SK-N-SH treated with all-trans-retinoic acid at 6 μM for 48 hours (cell line): ENCODE measurements around the gene VWDE.

Experiments
- ATAC-seq: fragments of 200-7000 bp; cut with Tn5 transposase; 3 replicates; pipeline ENCODE4 v1.9.1; 2020; ENCODE audit warnings: mild to moderate bottlenecking, moderate library complexity
- BACH2 ChIP-seq: fragments of 250-450 bp; sonication (Bioruptor Pico); IDR thresholded peaks from 2 replicates; pipeline ENCODE4 v1.9.0; 2021; ENCODE audit warnings: mild to moderate bottlenecking, borderline replicate concordance
- ESRRG ChIP-seq: fragments of 250-450 bp; sonication (Bioruptor Pico); IDR thresholded peaks from 2 replicates; pipeline ENCODE4 v1.6.1; 2021; ENCODE audit warnings: mild to moderate bottlenecking
- GLIS3 ChIP-seq: fragments of 250-450 bp; sonication (Bioruptor Pico); IDR thresholded peaks from 2 replicates; pipeline ENCODE4 v1.5.0; 2020; ENCODE audit warnings: mild to moderate bottlenecking, moderate library complexity
- ISL1 ChIP-seq: fragments of 250-450 bp; sonication (Bioruptor Pico); IDR thresholded peaks from 2 replicates; pipeline ENCODE4 v2.1.2; 2022; ENCODE audit warnings: mild to moderate bottlenecking, moderate library complexity
- OSR1 ChIP-seq: fragments of 250-450 bp; sonication (Bioruptor Pico); IDR thresholded peaks from 2 replicates; pipeline ENCODE4 v1.8.0; 2022; ENCODE audit warnings: moderate library complexity, mild to moderate bottlenecking, inconsistent platforms
- PPARA ChIP-seq: fragments of 250-450 bp; sonication (Bioruptor Pico); IDR thresholded peaks from 2 replicates; pipeline ENCODE4 v1.5.0; 2020; ENCODE audit warnings: mild to moderate bottlenecking, borderline replicate concordance
- RARB ChIP-seq: fragments of 250-450 bp; sonication (Bioruptor Pico); IDR thresholded peaks from 2 replicates; pipeline ENCODE4 v1.8.0; 2021; ENCODE audit warnings: mild to moderate bottlenecking, moderate library complexity
- SNAI2 ChIP-seq: fragments of 250-450 bp; sonication (Bioruptor Pico); IDR thresholded peaks from 2 replicates; pipeline ENCODE4 v1.5.0; 2020; ENCODE audit warnings: mild to moderate bottlenecking, moderate library complexity
- TCF4 ChIP-seq: fragments of 250-450 bp; sonication (Bioruptor Pico); IDR thresholded peaks from 2 replicates; pipeline ENCODE4 v1.8.0; 2021; ENCODE audit warnings: mild to moderate bottlenecking, moderate library complexity, borderline replicate concordance
- TOX ChIP-seq: fragments of 250-450 bp; sonication (Bioruptor Pico); IDR thresholded peaks from 2 replicates; pipeline ENCODE4 v1.8.0; 2021; ENCODE audit warnings: mild to moderate bottlenecking, moderate library complexity, borderline replicate concordance
- ZC3H10 ChIP-seq: fragments of 250-450 bp; sonication (Bioruptor Pico); IDR thresholded peaks from 2 replicates; pipeline ENCODE4 v1.5.1; 2021; ENCODE audit warnings: mild to moderate bottlenecking, moderate library complexity
- ZFP30 ChIP-seq: fragments of 450-650 bp; formaldehyde crosslinking; IDR thresholded peaks from 2 replicates; pipeline ENCODE4 v1.5.0; 2022; ENCODE audit warnings: mild to moderate bottlenecking, moderate library complexity
- ZNF565 ChIP-seq: fragments of 450-650 bp; formaldehyde crosslinking; conservative IDR thresholded peaks from 2 replicates; pipeline ENCODE4 v1.5.0; 2020; ENCODE audit warnings: low read depth, mild to moderate bottlenecking, moderate library complexity
- ZNF70 ChIP-seq: fragments of 450-650 bp; formaldehyde crosslinking; IDR thresholded peaks from 2 replicates; pipeline ENCODE4 v1.5.0; 2020; ENCODE audit warnings: mild to moderate bottlenecking, moderate library complexity
- TF ChIP-seq, protein P1 (sequence below): fragments of 250-450 bp; sonication (Bioruptor Pico); IDR thresholded peaks from 2 replicates; pipeline ENCODE4 v1.8.0; 2021; ENCODE audit warnings: low read depth, mild to moderate bottlenecking, moderate library complexity, borderline replicate concordance
- TF ChIP-seq, protein P2 (sequence below): fragments of 250-450 bp; sonication (Bioruptor Pico); IDR thresholded peaks from 2 replicates; pipeline ENCODE4 v1.8.0; 2020; ENCODE audit warnings: mild to moderate bottlenecking, moderate library complexity, borderline replicate concordance
- TF ChIP-seq, protein P3 (sequence below): fragments of 250-450 bp; sonication (Bioruptor Pico); IDR thresholded peaks from 2 replicates; pipeline ENCODE4 v1.5.0; 2020; ENCODE audit warnings: mild to moderate bottlenecking, moderate library complexity
- TF ChIP-seq, protein P4 (sequence below): fragments of 250-450 bp; sonication (Bioruptor Pico); IDR thresholded peaks from 2 replicates; pipeline ENCODE4 v1.5.1; 2021; ENCODE audit warnings: mild to moderate bottlenecking, moderate library complexity

VWDE gene

DNA sequence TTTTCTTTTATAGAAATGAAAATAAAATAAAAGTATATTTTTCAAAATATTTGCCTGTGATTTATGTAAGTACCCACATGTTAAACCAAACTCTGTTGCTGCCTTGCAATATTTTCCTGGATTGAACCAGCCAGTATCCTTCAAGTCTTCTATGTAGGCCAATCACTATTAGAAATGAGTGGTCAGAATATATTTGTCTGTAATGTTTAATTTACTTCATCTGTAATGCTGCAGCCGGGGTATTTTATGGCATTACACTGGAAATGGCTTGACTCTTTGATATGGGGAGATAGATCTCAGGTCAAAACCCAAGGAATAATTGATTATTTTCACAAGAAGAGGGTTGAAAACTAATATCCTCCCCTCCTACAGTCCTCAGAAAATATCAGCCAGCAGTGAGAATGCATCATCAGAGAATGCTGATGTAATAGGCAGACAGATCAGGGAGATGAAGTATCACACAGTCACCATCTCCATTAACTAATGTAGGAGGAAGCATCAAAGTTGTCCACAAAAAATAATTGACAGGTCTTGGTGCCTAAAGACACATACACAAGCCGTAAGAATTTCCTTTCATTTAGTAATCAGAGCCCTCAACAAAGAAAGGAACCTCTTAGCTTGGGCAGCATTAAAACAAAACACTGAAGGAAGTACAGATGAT lies 82.5 kb downstream of the VWDE start (continued):
- TF ChIP-seq, protein P1, sequence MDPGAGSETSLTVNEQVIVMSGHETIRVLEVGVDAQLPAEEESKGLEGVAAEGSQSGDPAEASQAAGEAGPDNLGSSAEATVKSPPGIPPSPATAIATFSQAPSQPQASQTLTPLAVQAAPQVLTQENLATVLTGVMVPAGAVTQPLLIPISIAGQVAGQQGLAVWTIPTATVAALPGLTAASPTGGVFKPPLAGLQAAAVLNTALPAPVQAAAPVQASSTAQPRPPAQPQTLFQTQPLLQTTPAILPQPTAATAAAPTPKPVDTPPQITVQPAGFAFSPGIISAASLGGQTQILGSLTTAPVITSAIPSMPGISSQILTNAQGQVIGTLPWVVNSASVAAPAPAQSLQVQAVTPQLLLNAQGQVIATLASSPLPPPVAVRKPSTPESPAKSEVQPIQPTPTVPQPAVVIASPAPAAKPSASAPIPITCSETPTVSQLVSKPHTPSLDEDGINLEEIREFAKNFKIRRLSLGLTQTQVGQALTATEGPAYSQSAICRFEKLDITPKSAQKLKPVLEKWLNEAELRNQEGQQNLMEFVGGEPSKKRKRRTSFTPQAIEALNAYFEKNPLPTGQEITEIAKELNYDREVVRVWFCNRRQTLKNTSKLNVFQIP (CRISPR knock-in tag) = no peak
- no peak for TF ChIP-seq ISL1 (CRISPR knock-in tag)
- TF ChIP-seq ESRRG (CRISPR knock-in tag) = no peak
- no peak for TF ChIP-seq RARB
- no peak for TF ChIP-seq ZC3H10 (CRISPR knock-in tag)
- TF ChIP-seq ZNF70 (CRISPR knock-in tag) = no peak
- TF ChIP-seq, protein P2, sequence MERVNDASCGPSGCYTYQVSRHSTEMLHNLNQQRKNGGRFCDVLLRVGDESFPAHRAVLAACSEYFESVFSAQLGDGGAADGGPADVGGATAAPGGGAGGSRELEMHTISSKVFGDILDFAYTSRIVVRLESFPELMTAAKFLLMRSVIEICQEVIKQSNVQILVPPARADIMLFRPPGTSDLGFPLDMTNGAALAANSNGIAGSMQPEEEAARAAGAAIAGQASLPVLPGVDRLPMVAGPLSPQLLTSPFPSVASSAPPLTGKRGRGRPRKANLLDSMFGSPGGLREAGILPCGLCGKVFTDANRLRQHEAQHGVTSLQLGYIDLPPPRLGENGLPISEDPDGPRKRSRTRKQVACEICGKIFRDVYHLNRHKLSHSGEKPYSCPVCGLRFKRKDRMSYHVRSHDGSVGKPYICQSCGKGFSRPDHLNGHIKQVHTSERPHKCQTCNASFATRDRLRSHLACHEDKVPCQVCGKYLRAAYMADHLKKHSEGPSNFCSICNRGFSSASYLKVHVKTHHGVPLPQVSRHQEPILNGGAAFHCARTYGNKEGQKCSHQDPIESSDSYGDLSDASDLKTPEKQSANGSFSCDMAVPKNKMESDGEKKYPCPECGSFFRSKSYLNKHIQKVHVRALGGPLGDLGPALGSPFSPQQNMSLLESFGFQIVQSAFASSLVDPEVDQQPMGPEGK (CRISPR knock-in tag) = no peak
- TF ChIP-seq GLIS3 = no peak
- no peak for TF ChIP-seq PPARA (CRISPR knock-in tag)
- TF ChIP-seq, all 23 proteins: peak for 0

DNA sequence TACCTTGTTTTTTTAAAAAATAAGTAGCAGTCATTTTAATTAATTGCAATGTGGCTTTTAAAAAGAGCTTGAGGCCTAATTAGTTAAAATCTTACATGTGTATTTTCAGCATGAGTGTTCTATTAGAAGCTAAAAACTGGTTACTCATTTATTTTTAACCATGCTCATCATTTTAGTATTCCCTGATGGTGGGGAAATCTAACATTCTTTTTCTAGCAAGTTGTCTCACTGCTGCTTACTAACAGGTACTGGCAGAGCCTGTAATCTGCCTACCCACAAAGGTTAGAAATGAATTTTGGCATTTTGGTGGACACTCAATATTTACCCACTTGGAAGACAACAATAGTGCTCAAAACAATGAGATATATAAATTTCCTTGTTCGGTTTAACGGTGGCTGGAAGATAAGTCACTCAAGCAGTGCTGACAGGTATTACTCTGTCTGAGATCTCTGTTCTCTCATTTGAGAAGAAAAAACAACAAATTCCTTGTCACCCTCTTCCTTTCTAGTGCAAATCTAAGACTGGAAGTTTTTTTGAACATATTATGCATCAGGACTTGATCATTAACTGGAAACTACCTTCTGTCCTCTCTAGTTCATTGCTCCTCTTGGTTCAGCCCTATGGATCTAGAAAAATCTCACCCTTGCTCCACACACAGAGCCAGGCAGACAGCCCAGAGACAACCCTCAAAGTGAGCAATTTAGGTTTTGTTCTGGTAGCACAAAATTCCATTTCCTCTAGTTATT lies 83.3 kb downstream of the VWDE start:
- no peak for ATAC-seq
- TF ChIP-seq BACH2 (CRISPR knock-in tag) (no peak), PPARA (CRISPR knock-in tag) (no peak), TOX (no peak), GLIS3 (no peak), TCF4 (no peak), ZC3H10 (CRISPR knock-in tag) (no peak), SNAI2 (CRISPR knock-in tag) (no peak), ZNF565 (CRISPR knock-in tag) (no peak), OSR1 (CRISPR knock-in tag) (no peak), RARB (no peak), ZFP30 (CRISPR knock-in tag) (no peak)
- TF ChIP-seq, protein P1 (CRISPR knock-in tag) = no peak
- TF ChIP-seq, protein P3, sequence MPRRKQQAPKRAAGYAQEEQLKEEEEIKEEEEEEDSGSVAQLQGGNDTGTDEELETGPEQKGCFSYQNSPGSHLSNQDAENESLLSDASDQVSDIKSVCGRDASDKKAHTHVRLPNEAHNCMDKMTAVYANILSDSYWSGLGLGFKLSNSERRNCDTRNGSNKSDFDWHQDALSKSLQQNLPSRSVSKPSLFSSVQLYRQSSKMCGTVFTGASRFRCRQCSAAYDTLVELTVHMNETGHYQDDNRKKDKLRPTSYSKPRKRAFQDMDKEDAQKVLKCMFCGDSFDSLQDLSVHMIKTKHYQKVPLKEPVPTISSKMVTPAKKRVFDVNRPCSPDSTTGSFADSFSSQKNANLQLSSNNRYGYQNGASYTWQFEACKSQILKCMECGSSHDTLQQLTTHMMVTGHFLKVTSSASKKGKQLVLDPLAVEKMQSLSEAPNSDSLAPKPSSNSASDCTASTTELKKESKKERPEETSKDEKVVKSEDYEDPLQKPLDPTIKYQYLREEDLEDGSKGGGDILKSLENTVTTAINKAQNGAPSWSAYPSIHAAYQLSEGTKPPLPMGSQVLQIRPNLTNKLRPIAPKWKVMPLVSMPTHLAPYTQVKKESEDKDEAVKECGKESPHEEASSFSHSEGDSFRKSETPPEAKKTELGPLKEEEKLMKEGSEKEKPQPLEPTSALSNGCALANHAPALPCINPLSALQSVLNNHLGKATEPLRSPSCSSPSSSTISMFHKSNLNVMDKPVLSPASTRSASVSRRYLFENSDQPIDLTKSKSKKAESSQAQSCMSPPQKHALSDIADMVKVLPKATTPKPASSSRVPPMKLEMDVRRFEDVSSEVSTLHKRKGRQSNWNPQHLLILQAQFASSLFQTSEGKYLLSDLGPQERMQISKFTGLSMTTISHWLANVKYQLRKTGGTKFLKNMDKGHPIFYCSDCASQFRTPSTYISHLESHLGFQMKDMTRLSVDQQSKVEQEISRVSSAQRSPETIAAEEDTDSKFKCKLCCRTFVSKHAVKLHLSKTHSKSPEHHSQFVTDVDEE (CRISPR knock-in tag) = no peak
- TF ChIP-seq, protein P4, sequence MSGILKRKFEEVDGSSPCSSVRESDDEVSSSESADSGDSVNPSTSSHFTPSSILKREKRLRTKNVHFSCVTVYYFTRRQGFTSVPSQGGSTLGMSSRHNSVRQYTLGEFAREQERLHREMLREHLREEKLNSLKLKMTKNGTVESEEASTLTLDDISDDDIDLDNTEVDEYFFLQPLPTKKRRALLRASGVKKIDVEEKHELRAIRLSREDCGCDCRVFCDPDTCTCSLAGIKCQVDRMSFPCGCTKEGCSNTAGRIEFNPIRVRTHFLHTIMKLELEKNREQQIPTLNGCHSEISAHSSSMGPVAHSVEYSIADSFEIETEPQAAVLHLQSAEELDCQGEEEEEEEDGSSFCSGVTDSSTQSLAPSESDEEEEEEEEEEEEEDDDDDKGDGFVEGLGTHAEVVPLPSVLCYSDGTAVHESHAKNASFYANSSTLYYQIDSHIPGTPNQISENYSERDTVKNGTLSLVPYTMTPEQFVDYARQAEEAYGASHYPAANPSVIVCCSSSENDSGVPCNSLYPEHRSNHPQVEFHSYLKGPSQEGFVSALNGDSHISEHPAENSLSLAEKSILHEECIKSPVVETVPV (CRISPR knock-in tag) = no peak
- TF ChIP-seq, protein P2 (CRISPR knock-in tag) = no peak
- TF ChIP-seq, all 23 proteins: peak for 0
